NCI-H748 (cell line): Measurements from ENCODE around the gene TMEM175.

Experiments
- DNase-seq: peaks from one replicate; lab custom pipeline; 2025; ENCODE audit not compliant: unreplicated experiment; lab: John Stamatoyannopoulos, UW

The TMEM175 gene, protein sequence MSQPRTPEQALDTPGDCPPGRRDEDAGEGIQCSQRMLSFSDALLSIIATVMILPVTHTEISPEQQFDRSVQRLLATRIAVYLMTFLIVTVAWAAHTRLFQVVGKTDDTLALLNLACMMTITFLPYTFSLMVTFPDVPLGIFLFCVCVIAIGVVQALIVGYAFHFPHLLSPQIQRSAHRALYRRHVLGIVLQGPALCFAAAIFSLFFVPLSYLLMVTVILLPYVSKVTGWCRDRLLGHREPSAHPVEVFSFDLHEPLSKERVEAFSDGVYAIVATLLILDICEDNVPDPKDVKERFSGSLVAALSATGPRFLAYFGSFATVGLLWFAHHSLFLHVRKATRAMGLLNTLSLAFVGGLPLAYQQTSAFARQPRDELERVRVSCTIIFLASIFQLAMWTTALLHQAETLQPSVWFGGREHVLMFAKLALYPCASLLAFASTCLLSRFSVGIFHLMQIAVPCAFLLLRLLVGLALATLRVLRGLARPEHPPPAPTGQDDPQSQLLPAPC

DNA sequence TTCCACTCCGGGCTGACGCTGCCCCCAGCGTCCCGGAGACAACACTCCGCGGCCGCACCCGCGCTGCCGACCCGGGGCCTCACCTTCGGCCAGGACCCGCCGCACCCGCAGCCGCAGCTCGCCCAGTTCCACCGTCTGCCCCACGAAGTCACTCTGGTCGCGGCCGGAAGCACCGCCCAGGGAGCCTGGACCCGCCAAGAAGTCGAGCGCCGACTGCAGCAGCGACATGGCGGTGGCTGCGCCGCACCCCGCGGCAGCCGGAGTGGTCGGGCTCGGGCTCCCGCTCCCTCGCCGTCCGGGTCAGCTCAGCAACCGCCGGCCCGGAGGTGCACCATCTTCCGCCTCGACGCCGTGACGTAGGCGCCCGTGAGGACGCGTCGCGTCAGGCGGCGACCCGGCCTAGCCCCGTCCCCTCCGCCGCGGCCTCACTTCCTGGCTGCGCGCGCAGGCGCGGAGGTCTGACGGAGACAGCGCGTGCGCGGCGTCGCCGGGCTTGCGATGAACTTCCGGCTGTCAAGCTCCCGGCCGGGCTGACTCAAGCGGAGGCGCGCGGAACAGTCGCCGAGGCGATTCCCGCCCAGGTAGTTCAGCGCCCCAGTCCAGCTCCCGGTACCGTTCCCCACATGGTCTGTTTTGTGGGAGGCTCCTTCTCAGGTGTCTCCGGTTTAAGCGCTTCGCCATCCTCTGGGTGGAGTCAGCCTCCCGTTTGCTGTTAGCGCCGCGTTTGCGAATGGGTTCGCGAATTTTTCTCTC is at the start of gene TMEM175, which contains the start of gene GAK:
Gene TMEM175 (plus strand): TSS at position 501 of the 753 bp plus-strand sequence. CDS start 15,280 bp downstream, outside the sequence.
Gene GAK (minus strand): TSS at position 357 of the 753 bp plus-strand sequence. CDS start 129 bp downstream, at position 228.
- DNase-seq, result peak; percentile 80

DNA sequence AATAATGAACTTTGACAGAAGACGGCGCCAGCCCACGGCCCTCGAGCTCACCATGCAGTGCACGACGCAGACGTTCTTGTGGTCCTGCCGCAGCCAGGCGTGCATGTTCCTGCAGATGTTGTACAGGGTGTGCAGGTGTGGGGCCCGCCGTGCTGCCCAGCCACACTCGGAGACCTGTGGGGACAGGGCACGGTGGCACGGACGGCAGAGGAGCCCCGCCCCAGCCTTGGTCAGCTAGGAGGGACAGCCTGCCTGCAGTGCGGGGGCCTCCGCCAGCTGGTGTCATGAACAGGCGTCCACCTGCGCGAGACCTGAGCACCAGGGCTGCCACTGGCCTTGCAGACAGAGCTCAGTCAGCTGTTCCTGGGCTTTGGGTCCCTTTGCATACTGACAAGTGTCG is 49.6 kb upstream of the TMEM175 start:
- DNase-seq, result no peak

DNA sequence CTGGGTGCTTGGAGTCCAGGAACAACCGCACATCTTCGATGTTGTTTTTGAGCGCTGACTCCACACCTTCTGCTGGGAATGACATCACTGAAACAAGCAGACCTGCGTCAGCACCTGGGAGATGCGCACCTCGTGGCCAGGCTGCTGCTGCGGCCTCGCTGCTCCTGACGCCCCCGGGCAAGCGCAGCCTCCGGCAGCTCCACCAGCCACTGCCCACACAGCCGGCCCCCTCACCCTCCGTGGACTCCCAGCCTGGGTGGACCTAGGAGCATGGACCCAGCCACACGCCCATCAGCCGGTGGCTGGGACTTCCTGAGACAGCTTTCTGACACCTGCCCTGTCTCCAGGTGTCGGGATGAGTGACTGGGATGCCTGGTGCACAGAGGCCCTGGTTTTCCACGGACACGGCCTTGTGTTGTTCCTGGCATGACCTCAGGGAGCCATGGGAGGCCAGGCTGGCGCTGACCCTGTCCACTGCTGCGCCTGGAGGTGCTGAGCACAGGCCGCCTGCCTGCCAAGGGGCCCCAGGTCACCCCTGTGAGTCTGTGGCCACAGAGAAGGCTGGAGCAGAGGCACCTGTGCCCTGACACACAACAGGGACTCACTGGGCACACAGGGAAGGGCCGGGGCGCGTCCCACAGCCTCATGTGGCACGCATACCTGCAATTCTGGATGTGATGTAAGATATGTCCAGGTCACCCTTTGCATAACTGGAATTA is 48.7 kb upstream of the TMEM175 start:
- no peak for DNase-seq

DNA sequence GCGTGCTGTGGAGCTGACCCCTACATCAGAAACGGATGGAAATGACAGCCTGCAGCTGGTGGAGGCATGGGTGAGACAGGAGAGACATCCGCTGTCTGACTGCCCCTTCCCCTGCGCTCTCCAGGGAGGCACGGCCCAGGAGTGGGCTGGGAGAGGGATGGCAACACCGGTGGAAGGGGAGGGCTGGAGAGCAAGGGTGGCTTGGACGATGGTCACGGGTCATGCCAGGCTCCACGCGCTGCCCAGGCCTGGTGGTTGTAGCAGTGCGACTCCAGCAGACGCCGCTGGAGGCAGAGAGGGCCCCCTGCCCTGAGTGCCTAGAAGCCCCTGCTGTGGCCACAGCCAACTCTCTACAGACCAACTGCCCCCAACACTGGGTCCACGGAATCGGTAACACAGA is 48.0 kb upstream of the TMEM175 start:
- DNase-seq, result no peak

DNA sequence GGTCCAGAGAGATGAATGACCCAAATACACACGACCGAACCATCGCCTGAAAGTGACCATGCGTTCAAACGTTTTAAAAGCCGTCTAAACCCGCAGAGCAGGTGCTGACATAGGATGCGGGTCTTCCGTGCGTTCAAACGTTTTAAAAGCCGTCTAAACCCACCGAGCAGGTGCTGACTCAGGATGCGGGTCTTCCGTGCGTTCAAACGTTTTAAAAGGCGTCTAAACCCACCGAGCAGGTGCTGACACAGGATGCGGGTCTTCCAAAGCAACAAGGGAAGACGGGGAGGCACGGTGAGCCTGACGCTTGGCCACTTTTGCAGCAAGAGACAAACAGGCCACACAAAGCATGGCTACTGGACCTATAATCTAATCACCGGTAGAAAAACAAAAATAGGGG is 47.4 kb upstream of the TMEM175 start:
- DNase-seq, result no peak

DNA sequence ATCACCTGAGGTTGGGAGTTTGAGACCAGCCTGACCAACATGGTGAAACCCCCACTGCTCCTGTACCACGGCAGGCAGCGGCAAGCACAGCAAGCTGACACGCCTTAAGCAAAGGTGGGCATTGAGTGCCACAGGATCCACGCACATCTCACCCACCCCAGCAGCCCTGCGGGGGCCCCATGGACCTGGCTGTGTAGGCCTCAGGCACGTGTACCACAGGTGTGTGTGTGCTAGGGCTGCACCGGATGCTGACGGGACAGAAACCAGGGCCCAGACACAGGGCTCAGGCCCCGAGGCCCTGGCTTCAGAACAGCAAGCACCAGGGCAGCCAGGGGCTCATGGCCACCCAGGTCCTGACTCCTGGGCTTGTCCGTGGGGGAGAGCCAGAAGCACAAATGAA is 46.9 kb upstream of the TMEM175 start:
- no peak for DNase-seq

DNA sequence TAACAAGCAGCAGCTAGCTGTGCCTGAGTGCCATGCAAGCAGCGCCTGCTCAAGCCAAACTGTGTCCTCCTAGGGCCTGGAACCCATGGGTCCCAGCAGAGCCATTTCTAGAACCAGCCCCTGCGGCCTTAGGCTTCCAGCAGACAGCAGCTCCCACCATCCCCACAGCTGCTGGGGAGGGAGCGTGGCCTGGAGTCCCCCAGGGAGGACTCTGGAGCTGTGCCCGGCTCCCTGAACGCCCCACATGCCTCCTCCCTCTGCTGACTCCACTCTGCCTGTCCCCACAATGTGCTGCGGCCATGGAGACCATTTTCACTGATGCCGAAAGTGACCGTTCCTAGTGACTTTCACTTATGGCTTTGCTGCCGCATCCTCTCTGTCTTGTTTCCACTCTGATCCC is 46.0 kb upstream of the TMEM175 start:
- DNase-seq, result no peak

DNA sequence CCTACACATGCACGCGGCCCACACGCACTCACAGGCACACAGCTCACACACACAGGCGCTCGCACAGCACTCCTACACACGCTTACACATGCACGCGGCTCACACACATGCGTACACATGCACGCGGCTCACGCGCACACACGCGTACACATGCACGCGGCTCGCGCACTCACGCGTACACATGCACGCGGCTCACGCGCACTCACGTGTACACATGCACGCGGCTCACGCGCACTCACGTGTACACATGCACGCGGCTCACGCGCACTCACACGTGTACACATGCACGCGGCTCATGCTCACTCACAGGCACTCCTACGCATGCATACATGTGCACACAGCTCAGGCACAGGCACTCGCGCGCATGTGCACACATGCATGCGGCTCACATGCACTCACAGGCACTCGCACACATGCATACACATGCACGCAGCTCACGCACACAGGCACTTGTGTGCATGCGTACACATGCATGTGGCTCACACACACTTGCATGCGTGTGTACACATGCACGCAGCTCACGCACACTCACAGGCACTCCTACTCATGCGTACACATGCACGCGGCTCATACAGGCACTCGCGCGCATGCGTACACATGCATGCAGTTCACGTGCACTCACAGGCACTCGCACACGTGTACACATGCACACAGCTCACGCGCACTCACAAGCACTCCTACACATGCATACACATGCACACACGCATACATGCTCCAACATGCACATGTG is 45.1 kb upstream of the TMEM175 start:
- no peak for DNase-seq

DNA sequence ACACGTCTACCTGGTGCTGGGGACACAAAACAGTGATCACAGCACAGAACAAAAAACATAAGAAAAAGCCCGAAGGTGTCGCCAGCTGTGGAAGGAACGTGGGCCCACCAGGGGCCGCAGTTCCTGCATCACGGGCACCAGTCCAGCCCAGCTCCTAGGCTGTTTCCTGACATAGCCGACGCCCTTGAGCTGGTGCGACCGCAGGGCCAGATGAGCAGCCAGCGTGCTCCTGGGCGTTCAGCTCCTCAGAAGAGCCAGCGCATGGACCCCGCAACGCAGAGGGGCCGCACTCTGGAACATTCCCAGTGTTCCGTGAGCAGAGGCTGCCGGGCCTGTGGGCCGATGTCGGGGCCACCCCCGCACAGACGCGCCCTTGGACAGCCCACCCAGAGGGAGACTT is 44.2 kb upstream of the TMEM175 start:
- no peak for DNase-seq

DNA sequence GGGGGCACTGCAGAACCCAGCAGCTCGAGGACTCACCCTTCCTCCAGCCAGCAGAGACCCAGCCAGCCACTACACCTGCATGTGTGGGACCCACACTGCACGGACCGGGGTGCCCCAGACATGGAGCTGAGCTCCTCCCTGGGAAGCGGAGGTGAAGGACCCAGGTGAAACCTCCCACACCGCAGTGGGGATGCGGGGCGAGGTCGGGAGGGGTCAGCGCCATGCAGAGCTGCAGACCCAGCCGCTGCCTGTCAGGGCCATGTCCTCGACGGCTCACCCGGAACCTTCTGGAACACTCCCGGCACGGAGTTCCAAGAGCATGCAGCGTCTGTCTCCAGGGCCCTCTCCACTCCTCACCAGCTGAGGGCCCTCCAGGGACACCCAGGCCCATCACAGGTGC is 42.7 kb upstream of the TMEM175 start:
- no peak for DNase-seq

DNA sequence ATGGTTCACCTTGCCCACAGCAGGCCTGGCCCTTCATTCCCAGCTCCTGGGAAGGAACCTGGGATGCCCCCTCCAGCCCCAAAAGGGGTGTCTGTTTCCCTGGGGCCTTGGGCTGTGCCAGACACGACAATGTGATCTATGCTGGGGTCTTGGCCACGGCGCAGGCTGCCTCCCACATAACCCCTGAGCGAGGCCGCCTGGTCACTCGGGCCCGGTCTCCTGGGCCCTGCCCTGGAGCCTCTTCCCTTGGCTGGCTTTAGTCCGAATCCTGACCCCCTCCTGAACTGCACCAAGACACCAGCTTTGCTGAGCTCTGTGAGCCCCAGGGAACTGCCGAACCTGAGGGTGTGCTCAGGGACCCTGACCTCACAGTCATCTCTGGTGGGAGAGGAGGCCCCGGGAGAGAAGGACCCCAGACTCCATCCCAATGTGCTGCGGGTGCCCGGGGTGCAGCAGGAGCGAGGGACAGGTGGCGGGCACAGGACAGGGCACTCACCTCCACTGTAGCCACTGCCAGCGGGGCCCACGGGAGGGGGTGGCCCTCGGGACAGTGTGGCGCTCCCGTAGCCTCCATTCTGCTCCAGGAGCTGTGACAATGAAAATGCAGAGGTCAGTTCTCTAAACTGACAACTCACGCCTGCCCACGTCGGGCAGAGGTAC is 42.1 kb upstream of the TMEM175 start:
- no peak for DNase-seq

DNA sequence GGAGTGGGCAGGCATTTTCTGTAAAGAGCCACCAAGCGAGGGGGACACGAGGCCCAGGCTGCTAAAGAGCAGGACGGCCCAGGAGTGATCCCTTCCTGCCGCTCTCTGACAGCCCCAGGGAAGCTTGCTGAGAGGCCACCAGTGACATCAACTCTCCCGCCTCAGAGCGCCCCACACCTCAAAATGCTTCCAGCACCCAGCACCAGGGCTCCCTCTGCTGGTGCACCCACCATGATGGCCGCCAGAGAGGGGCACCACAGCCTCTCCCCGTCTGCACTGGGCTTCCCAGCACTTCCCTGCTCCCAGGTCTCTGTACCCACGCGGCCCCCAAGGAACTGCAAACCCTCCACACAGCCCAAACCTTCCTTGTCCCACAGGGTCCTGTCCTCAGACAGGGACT is 40.5 kb upstream of the TMEM175 start:
- no peak for DNase-seq

DNA sequence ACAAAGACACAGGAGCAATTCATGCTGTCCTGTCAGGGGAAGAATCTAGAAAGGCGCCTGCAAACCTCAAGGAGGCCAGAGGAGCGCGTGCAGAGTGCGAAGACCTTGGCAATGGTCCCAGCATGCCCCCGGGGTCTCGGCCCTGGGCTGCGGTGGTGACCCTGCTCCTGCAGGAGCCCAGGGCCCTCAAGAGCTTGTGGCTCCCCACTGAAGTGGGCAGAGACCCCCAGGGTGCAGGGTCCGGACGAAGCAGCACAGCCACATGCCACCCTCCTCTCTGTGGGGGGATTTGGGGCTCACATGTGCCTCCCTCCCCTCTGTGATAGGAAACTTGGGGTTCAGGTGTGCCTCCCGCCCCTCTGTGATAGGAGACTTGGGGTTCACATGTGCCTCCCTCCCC is 39.5 kb upstream of the TMEM175 start:
- no peak for DNase-seq

DNA sequence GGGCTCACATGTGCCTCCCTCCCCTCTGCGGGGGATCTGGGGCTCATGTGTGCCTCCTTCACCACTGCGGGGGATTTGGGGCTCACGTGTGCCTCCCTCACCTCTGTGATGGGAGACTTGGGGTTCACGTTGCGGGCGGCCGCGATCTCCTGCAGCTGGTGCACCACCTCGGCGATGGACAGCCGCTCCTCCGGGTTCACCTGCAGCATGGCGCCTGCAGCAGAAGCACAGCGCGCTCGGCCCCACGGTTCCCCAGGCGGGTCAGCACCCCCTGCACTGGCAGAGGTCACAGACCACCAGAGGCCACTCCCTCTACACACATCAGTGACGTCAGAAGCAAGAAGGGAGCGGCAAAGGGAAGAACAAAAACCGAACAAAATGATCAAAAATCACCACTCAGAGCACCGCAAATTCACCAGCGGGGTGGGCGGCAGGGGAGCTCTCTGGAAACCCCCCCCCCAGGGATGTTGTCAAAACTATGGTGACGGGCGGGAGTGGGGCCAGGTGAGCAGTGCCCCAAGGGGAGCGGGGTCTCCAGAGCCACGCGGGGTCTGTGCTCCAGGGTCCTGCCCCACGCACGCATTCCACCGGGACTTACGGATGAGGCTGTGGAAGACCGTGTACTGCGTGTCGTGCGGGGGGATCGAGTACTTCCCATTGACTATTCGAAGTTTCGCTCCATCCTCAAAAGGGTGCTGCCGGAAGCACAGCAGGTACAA is 38.8 kb upstream of the TMEM175 start:
- DNase-seq, result no peak

DNA sequence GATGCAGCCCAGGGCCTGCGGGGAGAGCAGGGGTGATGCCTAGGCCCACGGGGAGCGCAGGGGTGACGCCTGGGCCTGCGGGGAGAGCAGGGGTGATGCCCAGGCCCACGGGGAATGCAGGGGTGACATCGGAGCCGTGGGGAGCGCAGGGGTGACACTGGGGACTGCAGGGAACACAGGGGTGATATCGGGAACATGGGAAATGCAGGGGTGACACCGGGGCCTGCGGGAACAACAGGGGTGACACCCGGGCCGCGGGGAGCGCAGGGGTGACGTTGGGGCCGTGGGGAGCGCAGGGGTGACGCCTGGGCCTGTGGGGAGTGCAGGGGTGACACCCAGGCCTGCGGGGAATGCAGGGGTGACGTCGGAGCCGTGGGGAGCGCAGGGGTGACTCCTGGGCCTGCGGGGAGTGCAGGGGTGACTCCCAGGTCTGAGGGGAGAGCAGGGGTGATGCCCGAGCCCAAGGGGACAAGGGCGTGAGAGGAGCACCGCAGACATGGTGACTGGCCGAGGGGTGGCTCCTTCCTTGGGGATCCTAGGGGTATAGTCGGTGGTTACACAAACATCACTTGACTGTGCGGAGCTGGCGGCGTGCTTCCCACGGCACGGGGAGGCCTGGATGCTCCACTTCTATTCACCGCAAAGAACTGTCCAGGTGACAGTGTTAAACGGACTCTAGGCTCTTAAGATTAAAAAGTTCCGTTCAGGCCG is 38.1 kb upstream of the TMEM175 start:
- DNase-seq, result no peak

DNA sequence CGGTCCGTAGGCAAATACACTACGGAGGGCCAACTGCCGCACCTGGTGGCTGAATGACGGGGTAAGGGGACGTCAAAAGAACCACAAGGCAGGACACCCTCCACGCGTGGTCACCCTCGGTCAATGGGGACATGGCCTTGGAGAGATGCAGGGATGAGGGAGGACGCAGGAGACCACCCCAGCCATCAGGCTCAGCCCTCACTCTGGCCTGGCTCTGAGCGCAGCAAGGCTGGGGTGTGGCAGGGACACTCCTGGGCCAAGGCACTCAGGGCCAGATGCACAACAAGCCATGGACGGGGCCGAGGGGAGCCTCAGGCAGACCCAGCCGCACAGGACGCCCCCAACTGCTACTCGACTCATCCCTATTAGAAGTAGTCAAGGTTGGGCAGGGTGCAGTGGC is 36.7 kb upstream of the TMEM175 start:
- DNase-seq, result no peak

DNA sequence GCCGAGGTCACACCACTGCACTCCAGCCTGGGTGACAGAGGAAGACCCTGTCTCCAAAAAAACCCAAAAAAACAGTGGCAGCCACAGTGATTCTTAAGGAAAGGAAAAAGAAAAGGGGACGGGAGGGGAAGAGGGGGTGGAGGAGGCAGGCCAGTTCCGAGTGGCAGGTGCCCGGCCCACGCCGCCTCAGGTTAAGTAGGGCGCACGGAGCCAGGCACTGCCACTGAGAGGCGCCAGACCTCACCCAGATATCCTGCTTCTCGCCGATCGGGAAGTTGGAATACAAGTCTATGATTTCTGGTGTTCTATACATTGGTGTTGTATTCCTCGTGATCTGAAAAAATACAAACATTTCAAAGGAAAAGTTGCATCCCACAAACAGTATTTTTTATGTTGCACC is 36.0 kb upstream of the TMEM175 start:
- no peak for DNase-seq

DNA sequence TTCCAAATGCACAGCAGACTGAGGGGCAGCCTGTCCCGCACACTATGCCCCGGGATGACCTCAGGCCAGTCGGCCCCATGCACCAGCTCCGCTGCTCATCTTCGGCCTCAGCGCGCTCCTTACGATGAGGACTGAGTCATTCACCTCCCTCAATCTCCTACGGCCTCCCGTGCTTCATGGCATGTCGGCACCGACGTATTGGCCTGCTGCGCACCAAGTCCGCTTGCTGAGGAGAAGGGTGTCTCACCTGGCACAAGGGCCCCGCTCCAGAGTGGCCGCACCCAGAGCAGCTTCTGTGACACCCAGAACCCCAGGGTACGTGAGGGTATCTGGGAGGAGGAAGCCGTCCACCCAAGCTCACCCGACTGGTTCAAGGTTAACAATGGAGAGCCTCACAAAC is 35.6 kb upstream of the TMEM175 start:
- DNase-seq, result no peak

DNA sequence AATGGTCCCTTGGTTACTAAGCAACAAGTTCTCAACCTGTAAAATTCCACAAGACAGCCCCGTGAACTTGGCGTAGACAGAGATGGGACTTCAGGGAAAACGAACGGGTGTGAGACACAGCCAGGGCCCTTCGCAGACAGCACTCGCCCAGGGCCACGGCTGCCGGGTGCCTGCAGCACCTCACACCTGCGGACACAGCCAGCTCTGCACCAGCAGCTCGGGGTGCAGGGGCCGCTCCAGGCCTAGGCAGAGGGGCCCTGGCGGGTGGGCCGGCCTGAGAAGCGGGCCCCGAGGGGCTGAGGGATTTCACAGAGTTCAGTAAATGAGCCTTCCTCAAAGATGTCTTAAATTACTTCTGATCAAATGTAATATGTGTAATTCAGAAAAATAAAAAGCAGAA is 34.1 kb upstream of the TMEM175 start:
- DNase-seq, result no peak
